Measurements from ENCODE around the gene TMOD3. TPM values are rescaled to one million over a fixed set of nuclear protein-coding genes. Genes with fewer than 3 reads are reported as not detected.
A peak's percentile ranks its signal among the peaks of the same experiment; 100 is the strongest.

TMOD3 gene
- total RNA-seq, 1 donor from 2014 or later = 66.0 TPM

GRCh38 chr15:51802593-51802992, 26.9 kb upstream of the TMOD3 start:
- Mint-ChIP-seq H3K36me3 (ENCODE audit: low read depth) (no peaks in the 10 kb centered on the region), H3K27me3 (ENCODE audit: low read depth) (no peaks in the 10 kb centered on the region), H3K4me3 (ENCODE audit: low read depth) (no peak overlapping the region), H3K9me3 (no peaks in the 10 kb centered on the region), H3K4me1 (ENCODE audit: low read depth) (peaks cover 6% of the 10 kb centered on the region), H3K27ac (no peak overlapping the region)
- intact Hi-C loops (cut with micrococcal nuclease) = no loop called here
- DNase-seq (ENCODE audit: low spot score) = no peak

- H3K9me3 Mint-ChIP-seq = no peaks in the 10 kb centered on the region
- peaks cover 3% of the 10 kb centered on the region for H3K4me1 Mint-ChIP-seq (ENCODE audit: low read depth)
- no peak overlapping the region for H3K4me3 Mint-ChIP-seq (ENCODE audit: low read depth)
- H3K36me3 Mint-ChIP-seq (ENCODE audit: low read depth) = no peaks in the 10 kb centered on the region
- intact Hi-C loops (cut with micrococcal nuclease) = no loop called here
- DNase-seq (ENCODE audit: low spot score) = no peak
- no peaks in the 10 kb centered on the region for H3K27me3 Mint-ChIP-seq (ENCODE audit: low read depth)
- H3K27ac Mint-ChIP-seq = no peak overlapping the region
Observed at GRCh38 chr15:51803965-51804364, 25.5 kb upstream of the TMOD3 start.

- peaks cover 3% of the 10 kb centered on the region for H3K4me1 Mint-ChIP-seq (ENCODE audit: low read depth)
- intact Hi-C loops (cut with micrococcal nuclease) = no loop called here
- no peak for DNase-seq (ENCODE audit: low spot score)
Observed at GRCh38 chr15:51806123-51806522, 23.3 kb upstream of the TMOD3 start.

GRCh38 chr15:51809457-51809856, 20.0 kb upstream of the TMOD3 start:
- no peak overlapping the region for H3K27ac Mint-ChIP-seq
- H3K4me3 Mint-ChIP-seq (ENCODE audit: low read depth) = no peak overlapping the region
- DNase-seq (ENCODE audit: low spot score) = no peak
- H3K4me1 Mint-ChIP-seq (ENCODE audit: low read depth) = peaks cover 3% of the 10 kb centered on the region
- H3K36me3 Mint-ChIP-seq (ENCODE audit: low read depth) = no peaks in the 10 kb centered on the region
- intact Hi-C loops (cut with micrococcal nuclease) = no loop called here
- no peaks in the 10 kb centered on the region for H3K9me3 Mint-ChIP-seq
- no peaks in the 10 kb centered on the region for H3K27me3 Mint-ChIP-seq (ENCODE audit: low read depth)

More at GRCh38 chr15:51806123-51806522, 23.3 kb upstream of the TMOD3 start:
- no peak overlapping the region for H3K27ac Mint-ChIP-seq
- H3K36me3 Mint-ChIP-seq (ENCODE audit: low read depth) = no peaks in the 10 kb centered on the region
- H3K9me3 Mint-ChIP-seq = no peaks in the 10 kb centered on the region
- H3K27me3 Mint-ChIP-seq (ENCODE audit: low read depth) = no peaks in the 10 kb centered on the region
- no peak overlapping the region for H3K4me3 Mint-ChIP-seq (ENCODE audit: low read depth)

GRCh38 chr15:51812598-51812997, 16.9 kb upstream of the TMOD3 start:
- Mint-ChIP-seq H3K4me3 (ENCODE audit: low read depth) (no peak overlapping the region), H3K27ac (no peak overlapping the region), H3K4me1 (ENCODE audit: low read depth) (no peaks in the 10 kb centered on the region), H3K9me3 (no peaks in the 10 kb centered on the region), H3K27me3 (ENCODE audit: low read depth) (no peaks in the 10 kb centered on the region), H3K36me3 (ENCODE audit: low read depth) (no peaks in the 10 kb centered on the region)
- DNase-seq (ENCODE audit: low spot score) = no peak
- intact Hi-C loops (cut with micrococcal nuclease) = no loop called here

GRCh38 chr15:51814606-51815005, 14.8 kb upstream of the TMOD3 start:
- H3K4me1 Mint-ChIP-seq (ENCODE audit: low read depth) = no peaks in the 10 kb centered on the region
- peaks cover 2% of the 10 kb centered on the region for H3K9me3 Mint-ChIP-seq
- H3K4me3 Mint-ChIP-seq (ENCODE audit: low read depth) = no peak overlapping the region
- no peaks in the 10 kb centered on the region for H3K36me3 Mint-ChIP-seq (ENCODE audit: low read depth)
- no peak for DNase-seq (ENCODE audit: low spot score)
- intact Hi-C loops (cut with micrococcal nuclease) = no loop called here
- no peaks in the 10 kb centered on the region for H3K27me3 Mint-ChIP-seq (ENCODE audit: low read depth)
- no peak overlapping the region for H3K27ac Mint-ChIP-seq

GRCh38 chr15:51816611-51817010, 12.8 kb upstream of the TMOD3 start:
- Mint-ChIP-seq H3K4me3 (ENCODE audit: low read depth) (no peak overlapping the region), H3K9me3 (peaks cover 21% of the 10 kb centered on the region), H3K27ac (no peak overlapping the region), H3K4me1 (ENCODE audit: low read depth) (no peaks in the 10 kb centered on the region), H3K27me3 (ENCODE audit: low read depth) (no peaks in the 10 kb centered on the region), H3K36me3 (ENCODE audit: low read depth) (peaks cover 8% of the 10 kb centered on the region)
- DNase-seq (ENCODE audit: low spot score) = no peak
- intact Hi-C loops (cut with micrococcal nuclease) = no loop called here

- no peaks in the 10 kb centered on the region for H3K4me1 Mint-ChIP-seq (ENCODE audit: low read depth)
- peaks cover 24% of the 10 kb centered on the region for H3K9me3 Mint-ChIP-seq
- peaks cover 8% of the 10 kb centered on the region for H3K36me3 Mint-ChIP-seq (ENCODE audit: low read depth)
- no peaks in the 10 kb centered on the region for H3K27me3 Mint-ChIP-seq (ENCODE audit: low read depth)
- DNase-seq (ENCODE audit: low spot score) = no peak
- H3K27ac Mint-ChIP-seq = no peak overlapping the region
- intact Hi-C loops (cut with micrococcal nuclease) = no loop called here
- no peak overlapping the region for H3K4me3 Mint-ChIP-seq (ENCODE audit: low read depth)
Observed at GRCh38 chr15:51818150-51818549, 11.3 kb upstream of the TMOD3 start.

- H3K4me1 Mint-ChIP-seq (ENCODE audit: low read depth) = peaks cover 6% of the 10 kb centered on the region
- intact Hi-C loops (cut with micrococcal nuclease) = loop anchor here (5.0 kb wide), 1 partner anchor 88 kb away; the partner anchor contains the start of gene LYSMD2
- no peak overlapping the region for H3K27ac Mint-ChIP-seq
- no peak for DNase-seq (ENCODE audit: low spot score)
- no peak overlapping the region for H3K4me3 Mint-ChIP-seq (ENCODE audit: low read depth)
- peaks cover 19% of the 10 kb centered on the region for H3K27me3 Mint-ChIP-seq (ENCODE audit: low read depth)
- peaks cover 8% of the 10 kb centered on the region for H3K36me3 Mint-ChIP-seq (ENCODE audit: low read depth)
- peaks cover 12% of the 10 kb centered on the region for H3K9me3 Mint-ChIP-seq
Observed at GRCh38 chr15:51825698-51826097, 3.8 kb upstream of the TMOD3 start.

- DNase-seq (ENCODE audit: low spot score) = no peak
- H3K27ac Mint-ChIP-seq = no peak overlapping the region
- intact Hi-C loops (cut with micrococcal nuclease) = loop anchor here (5.0 kb wide), 1 partner anchor 91 kb away; the partner anchor contains the start of gene LYSMD2
- H3K4me3 Mint-ChIP-seq (ENCODE audit: low read depth) = peak overlapping the region; percentile 22
- H3K9me3 Mint-ChIP-seq = no peaks in the 10 kb centered on the region
- peaks cover 19% of the 10 kb centered on the region for H3K27me3 Mint-ChIP-seq (ENCODE audit: low read depth)
- peaks cover 17% of the 10 kb centered on the region for H3K36me3 Mint-ChIP-seq (ENCODE audit: low read depth)
- peaks cover 33% of the 10 kb centered on the region for H3K4me1 Mint-ChIP-seq (ENCODE audit: low read depth)
Observed at GRCh38 chr15:51828621-51829375, 655 bp upstream of the TMOD3 start.

- DNase-seq (ENCODE audit: low spot score) = no peak
- Mint-ChIP-seq H3K4me1 (ENCODE audit: low read depth) (peaks cover 42% of the 10 kb centered on the region), H3K9me3 (no peaks in the 10 kb centered on the region), H3K27ac (peak overlapping the region; percentile 94), H3K36me3 (ENCODE audit: low read depth) (peaks cover 17% of the 10 kb centered on the region), H3K4me3 (ENCODE audit: low read depth) (peak overlapping the region; percentile 93), H3K27me3 (ENCODE audit: low read depth) (peaks cover 12% of the 10 kb centered on the region)
- intact Hi-C loops (cut with micrococcal nuclease) = loop anchor here (1.0 to 10.0 kb wide), 2 partner anchors 32 to 154 kb away; no protein-coding TSS in a partner anchor
Observed at GRCh38 chr15:51830276-51830806, 888 bp downstream of the TMOD3 start.

- no peak for DNase-seq (ENCODE audit: low spot score)
- no peaks in the 10 kb centered on the region for H3K9me3 Mint-ChIP-seq
- H3K36me3 Mint-ChIP-seq (ENCODE audit: low read depth) = peaks cover 20% of the 10 kb centered on the region
- peak overlapping the region; percentile 18 for H3K4me3 Mint-ChIP-seq (ENCODE audit: low read depth)
- H3K27ac Mint-ChIP-seq = peak overlapping the region; percentile 1
- H3K4me1 Mint-ChIP-seq (ENCODE audit: low read depth) = peaks cover 67% of the 10 kb centered on the region
- intact Hi-C loops (cut with micrococcal nuclease) = loop anchor here (10.0 kb wide), 1 partner anchor 151 kb away; no protein-coding TSS in a partner anchor
- H3K27me3 Mint-ChIP-seq (ENCODE audit: low read depth) = no peaks in the 10 kb centered on the region
Observed at GRCh38 chr15:51833772-51834171, 4.3 kb downstream of the TMOD3 start.

- no peaks in the 10 kb centered on the region for H3K27me3 Mint-ChIP-seq (ENCODE audit: low read depth)
- peaks cover 69% of the 10 kb centered on the region for H3K4me1 Mint-ChIP-seq (ENCODE audit: low read depth)
- peaks cover 7% of the 10 kb centered on the region for H3K36me3 Mint-ChIP-seq (ENCODE audit: low read depth)
- no peaks in the 10 kb centered on the region for H3K9me3 Mint-ChIP-seq
- no peak for DNase-seq (ENCODE audit: low spot score)
- intact Hi-C loops (cut with micrococcal nuclease) = loop anchor here (10.0 kb wide), 1 partner anchor 147 kb away; no protein-coding TSS in a partner anchor
- H3K27ac Mint-ChIP-seq = peak overlapping the region; percentile 56
- H3K4me3 Mint-ChIP-seq (ENCODE audit: low read depth) = peak overlapping the region; percentile 20
Observed at GRCh38 chr15:51837792-51838251, 8.4 kb downstream of the TMOD3 start.
